Activated T-helper 1 cell treated with anti-CD3 and anti-CD28 coated beads, Interleukin-12 subunit alpha, Interleukin-12 subunit beta, Interleukin-2, Interleukin-4 antibody, amounts not matched to agents 30 ng/mL and 10 ng/mL and 1 ng/mL, durations not matched to agents 14 hours and 24 hours and 36 hours (primary cell): Measurements from ENCODE around the gene GIGYF2. TPM values are rescaled to one million over a fixed set of nuclear protein-coding genes. Genes with fewer than 3 reads are reported as not detected.
"Not testable (repeated sequence)": the region's sequence is repeated elsewhere in the genome, so short reads cannot be mapped to it uniquely, and the experiment has no call there.

Source experiments
- DNase-seq: peaks from one replicate; pipeline ENCODE4 v3.0.0; 2021; ENCODE audit warnings: low spot score
- H3K27ac Mint-ChIP-seq: one replicate; pipeline ENCODE4 v1.8.0; 2021; ENCODE audit warnings: mild to moderate bottlenecking, mixed read lengths
- H3K27me3 Mint-ChIP-seq: one replicate; pipeline ENCODE4 v1.8.0; 2022; ENCODE audit warnings: mild to moderate bottlenecking, moderate library complexity, mixed read lengths; ENCODE audit not compliant: insufficient read depth
- H3K36me3 Mint-ChIP-seq: one replicate; pipeline ENCODE4 v1.8.0; 2021; ENCODE audit warnings: low read depth, mixed read lengths
- H3K4me1 Mint-ChIP-seq: one replicate; pipeline ENCODE4 v1.8.0; 2021; ENCODE audit warnings: low read depth, mixed read lengths
- H3K4me3 Mint-ChIP-seq: one replicate; pipeline ENCODE4 v1.8.0; 2021; ENCODE audit warnings: mild to moderate bottlenecking, moderate library complexity, mixed read lengths
- H3K9me3 Mint-ChIP-seq: one replicate; pipeline ENCODE4 v1.8.0; 2021; ENCODE audit warnings: mixed read lengths
- intact Hi-C: fragments of 100-400 bp; cut with micrococcal nuclease; formaldehyde crosslinking; loops from one replicate; pipeline ENCODE4 v1.15.1; 2024
- total RNA-seq: library from RNA; stranded (reverse); gene quantifications from 2 replicates; pipeline ENCODE4 v1.2.3, GENCODE V29; 2022

Gene GIGYF2
- total RNA-seq, 1 donor from 2014 or later: 74.6 TPM

- no peak for DNase-seq
- H3K4me3 Mint-ChIP-seq: no peak overlapping the region
- intact Hi-C loops: no loop called here
- H3K9me3 Mint-ChIP-seq: no peaks in the 10 kb centered on the region
- H3K27ac Mint-ChIP-seq: no peak overlapping the region
- H3K27me3 Mint-ChIP-seq: peaks cover 4% of the 10 kb centered on the region
- H3K4me1 Mint-ChIP-seq: no peaks in the 10 kb centered on the region
- no peaks in the 10 kb centered on the region for H3K36me3 Mint-ChIP-seq
These were observed 206.9 kb downstream of the GIGYF2 start for GRCh38 chr2:232903989-232904388.

- H3K27ac Mint-ChIP-seq, intact Hi-C loops, H3K4me1 Mint-ChIP-seq, DNase-seq, H3K36me3 Mint-ChIP-seq, H3K4me3 Mint-ChIP-seq: not testable (repeated sequence)
- Mint-ChIP-seq H3K9me3 (peaks cover 13% of the 10 kb centered on the region), H3K27me3 (peaks cover 15% of the 10 kb centered on the region)
These were observed 210.0 kb downstream of the GIGYF2 start for GRCh38 chr2:232906867-232907717.

DNA sequence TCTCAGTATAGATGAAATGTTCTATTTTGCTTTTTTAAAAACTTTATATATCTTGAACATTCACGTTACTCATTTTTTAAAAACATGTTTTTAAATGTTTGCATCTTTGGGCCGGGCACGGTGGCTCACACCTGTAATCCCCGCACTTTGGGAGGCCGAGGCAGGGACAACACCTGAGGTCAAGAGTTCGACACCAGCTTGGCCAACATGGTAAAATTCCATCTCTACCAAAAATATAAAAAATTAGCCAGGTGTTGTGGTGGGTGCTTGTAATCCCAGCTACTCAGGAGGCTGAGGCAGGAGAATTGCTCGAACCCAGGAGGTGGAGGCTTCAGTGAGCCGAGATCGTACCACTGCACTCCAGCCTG is 210.6 kb downstream of the GIGYF2 start:
- intact Hi-C loops: not testable (repeated sequence)
- H3K27me3 Mint-ChIP-seq: peaks cover 15% of the 10 kb centered on the region

GRCh38 chr2:232908695-232909094 is 211.6 kb downstream of the GIGYF2 start:
- Mint-ChIP-seq H3K27ac (no peak overlapping the region), H3K36me3 (no peaks in the 10 kb centered on the region), H3K4me3 (no peak overlapping the region)

More for the DNA sequence above, 210.6 kb downstream of the GIGYF2 start:
- not testable (repeated sequence) for H3K4me1 Mint-ChIP-seq, H3K4me3 Mint-ChIP-seq, H3K27ac Mint-ChIP-seq, DNase-seq, H3K36me3 Mint-ChIP-seq
- peaks cover 13% of the 10 kb centered on the region for H3K9me3 Mint-ChIP-seq

More at GRCh38 chr2:232908695-232909094, 211.6 kb downstream of the GIGYF2 start:
- DNase-seq: no peak
- intact Hi-C loops: no loop called here
- peaks cover 17% of the 10 kb centered on the region for H3K27me3 Mint-ChIP-seq
- H3K4me1 Mint-ChIP-seq: no peaks in the 10 kb centered on the region
- H3K9me3 Mint-ChIP-seq: peaks cover 13% of the 10 kb centered on the region

Other genes starting within 250 kb of the GIGYF2 start
- not detected in 2 replicates for gene ALPI, start 241.2 kb upstream of the GIGYF2 start, total RNA-seq
- 0.12 TPM in 1 of 2 replicates, not detected in the other for gene ECEL1, start 209.5 kb upstream of the GIGYF2 start, total RNA-seq
- not detected in 2 replicates for gene PRSS56, start 176.9 kb upstream of the GIGYF2 start, total RNA-seq
- gene CHRND, start 171.2 kb upstream of the GIGYF2 start, total RNA-seq: not detected in 2 replicates
- gene CHRNG, start 157.6 kb upstream of the GIGYF2 start, total RNA-seq: not detected in 2 replicates
- 8.4 and 8.9 TPM in 2 replicates for gene TIGD1, start 146.8 kb upstream of the GIGYF2 start, total RNA-seq
- gene EIF4E2, start 146.6 kb upstream of the GIGYF2 start, total RNA-seq: 94.3 and 96.2 TPM in 2 replicates
- 0.13 and 0.54 TPM in 2 replicates for gene EFHD1, start 63.7 kb upstream of the GIGYF2 start, total RNA-seq
- not detected in 2 replicates for gene KCNJ13, start 79.2 kb downstream of the GIGYF2 start, total RNA-seq
- gene SNORC, start 172.9 kb downstream of the GIGYF2 start, total RNA-seq: 0.98 and 1.8 TPM in 2 replicates